ENCODE results near the gene AP3M1. TPM values are rescaled to one million over a fixed set of nuclear protein-coding genes. Genes with fewer than 3 reads are reported as not detected.
"Not testable (repeated sequence)": the region's sequence is repeated elsewhere in the genome, so short reads cannot be mapped to it uniquely, and the experiment has no call there.

The AP3M1 gene
- total RNA-seq, 1 experiment from 2014 or later, result 34.4 TPM

GRCh38 chr10:74188617-74189016, 38.0 kb upstream of the AP3M1 start:
- DNase-seq (ENCODE audit: low read depth, low spot score); ATAC-seq; H3K27me3 ChIP-seq (ENCODE audit: insufficient read depth, low read length); H3K4me3 ChIP-seq (replicated peaks in 1 of 2; ENCODE audit: low read depth in 1 of 2, low read length in 2 of 2); H4K20me1 ChIP-seq (ENCODE audit: insufficient read depth); RAD21 ChIA-PET (ENCODE audit: low non-redundant PET in 1 of 2, low total read pairs in 2 of 2, uncharacterized antibody in 2 of 2, unreplicated experiment in 2 of 2); H3K27ac ChIP-seq (ENCODE audit: low read depth, low read length); H3K36me3 ChIP-seq (ENCODE audit: control insufficient read depth in 1 of 2, insufficient read depth in 2 of 2, low read length in 2 of 2); H3K9ac ChIP-seq (ENCODE audit: low read length); H3K4me2 ChIP-seq (ENCODE audit: low read length); H3K9me2 ChIP-seq (ENCODE audit: insufficient read depth); intact Hi-C loops (cut with micrococcal nuclease); BruUV-seq (replicated peaks); H2AFZ ChIP-seq (ENCODE audit: low read depth, low read length, poor library complexity, severe bottlenecking); H3K9me3 ChIP-seq (ENCODE audit: control insufficient read depth in 1 of 2, insufficient read depth in 1 of 2, low read depth in 1 of 2, low read length in 2 of 2): not testable (repeated sequence)
- ChIA-PET CTCF (interaction anchor here (1.2 kb wide), 1 partner anchor 55 kb away, joined by 3 read pairs; no protein-coding TSS in a partner anchor), POLR2A (interaction anchor here (0.6 to 2.0 kb wide), 3 partner anchors 12 to 44 kb away, joined by 4 to 7 read pairs (median 4); no protein-coding TSS in a partner anchor)
- Histone ChIP-seq H3K4me1 (ENCODE audit: control insufficient read depth in 1 of 2, insufficient read depth in 2 of 2, low read length in 2 of 2) (peaks cover 27 to 33% of the 10 kb centered on the region in 2 experiments), H3K79me2 (ENCODE audit: insufficient read depth, low read length) (peaks cover 96% of the 10 kb centered on the region)

DNA sequence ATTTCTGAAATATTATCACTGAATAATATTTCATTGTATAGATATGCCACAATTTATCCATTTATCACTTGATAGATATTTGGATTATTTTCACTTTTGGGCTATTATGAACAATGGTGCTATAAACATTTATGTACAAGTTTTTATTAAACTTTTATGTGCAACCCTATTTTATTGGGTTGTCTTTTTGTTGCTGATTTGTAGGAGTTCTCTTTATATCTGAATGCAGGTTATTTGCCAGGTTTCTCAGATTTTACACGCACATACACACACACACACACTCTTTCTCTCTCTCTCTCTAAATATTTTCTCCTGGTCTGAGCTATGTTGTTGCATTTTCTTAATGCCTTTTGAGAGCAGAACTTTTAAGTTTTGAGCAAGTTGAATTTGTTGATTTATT, 36.6 kb upstream of the AP3M1 start:
- no peaks in the 10 kb centered on the region for H3K36me3 ChIP-seq (ENCODE audit: control insufficient read depth in 1 of 2, insufficient read depth in 2 of 2, low read length in 2 of 2)
- H3K9ac ChIP-seq (ENCODE audit: low read length), result no peak overlapping the region
- ChIA-PET POLR2A (interaction anchor here (1.2 to 2.0 kb wide), 2 partner anchors 9 to 11 kb away, joined by 4 to 7 read pairs; no protein-coding TSS in a partner anchor), RAD21 (ENCODE audit: low non-redundant PET in 1 of 2, low total read pairs in 2 of 2, uncharacterized antibody in 2 of 2, unreplicated experiment in 2 of 2) (no interaction called here), CTCF (no interaction called here)
- DNase-seq (ENCODE audit: low read depth, low spot score) (no peak), ATAC-seq (no peak)
- H4K20me1 ChIP-seq (ENCODE audit: insufficient read depth), result no peaks in the 10 kb centered on the region
- H3K4me3 ChIP-seq (replicated peaks in 1 of 2; ENCODE audit: low read depth in 1 of 2, low read length in 2 of 2), result no peak overlapping the region
- no peaks in the 10 kb centered on the region for H3K27me3 ChIP-seq (ENCODE audit: insufficient read depth, low read length)
- no peaks in the 10 kb centered on the region for H3K9me2 ChIP-seq (ENCODE audit: insufficient read depth)
- H3K4me1 ChIP-seq (ENCODE audit: control insufficient read depth in 1 of 2, insufficient read depth in 2 of 2, low read length in 2 of 2), result peaks cover 24 to 33% of the 10 kb centered on the region in 2 experiments
- no peak overlapping the region for H3K27ac ChIP-seq (ENCODE audit: low read depth, low read length)
- BruUV-seq (replicated peaks), result no TSS peak
- intact Hi-C loops (cut with micrococcal nuclease), result no loop called here
- H3K79me2 ChIP-seq (ENCODE audit: insufficient read depth, low read length), result peaks cover 96% of the 10 kb centered on the region
- H2AFZ ChIP-seq (ENCODE audit: low read depth, low read length, poor library complexity, severe bottlenecking), result no peak overlapping the region
- no peaks in the 10 kb centered on the region for H3K9me3 ChIP-seq (ENCODE audit: control insufficient read depth in 1 of 2, insufficient read depth in 1 of 2, low read depth in 1 of 2, low read length in 2 of 2)
- H3K4me2 ChIP-seq (ENCODE audit: low read length), result no peak overlapping the region
- TF ChIP-seq ZFX (IDR thresholded peaks at IDR 0.05), result no peak
- TF ChIP-seq, protein P1, sequence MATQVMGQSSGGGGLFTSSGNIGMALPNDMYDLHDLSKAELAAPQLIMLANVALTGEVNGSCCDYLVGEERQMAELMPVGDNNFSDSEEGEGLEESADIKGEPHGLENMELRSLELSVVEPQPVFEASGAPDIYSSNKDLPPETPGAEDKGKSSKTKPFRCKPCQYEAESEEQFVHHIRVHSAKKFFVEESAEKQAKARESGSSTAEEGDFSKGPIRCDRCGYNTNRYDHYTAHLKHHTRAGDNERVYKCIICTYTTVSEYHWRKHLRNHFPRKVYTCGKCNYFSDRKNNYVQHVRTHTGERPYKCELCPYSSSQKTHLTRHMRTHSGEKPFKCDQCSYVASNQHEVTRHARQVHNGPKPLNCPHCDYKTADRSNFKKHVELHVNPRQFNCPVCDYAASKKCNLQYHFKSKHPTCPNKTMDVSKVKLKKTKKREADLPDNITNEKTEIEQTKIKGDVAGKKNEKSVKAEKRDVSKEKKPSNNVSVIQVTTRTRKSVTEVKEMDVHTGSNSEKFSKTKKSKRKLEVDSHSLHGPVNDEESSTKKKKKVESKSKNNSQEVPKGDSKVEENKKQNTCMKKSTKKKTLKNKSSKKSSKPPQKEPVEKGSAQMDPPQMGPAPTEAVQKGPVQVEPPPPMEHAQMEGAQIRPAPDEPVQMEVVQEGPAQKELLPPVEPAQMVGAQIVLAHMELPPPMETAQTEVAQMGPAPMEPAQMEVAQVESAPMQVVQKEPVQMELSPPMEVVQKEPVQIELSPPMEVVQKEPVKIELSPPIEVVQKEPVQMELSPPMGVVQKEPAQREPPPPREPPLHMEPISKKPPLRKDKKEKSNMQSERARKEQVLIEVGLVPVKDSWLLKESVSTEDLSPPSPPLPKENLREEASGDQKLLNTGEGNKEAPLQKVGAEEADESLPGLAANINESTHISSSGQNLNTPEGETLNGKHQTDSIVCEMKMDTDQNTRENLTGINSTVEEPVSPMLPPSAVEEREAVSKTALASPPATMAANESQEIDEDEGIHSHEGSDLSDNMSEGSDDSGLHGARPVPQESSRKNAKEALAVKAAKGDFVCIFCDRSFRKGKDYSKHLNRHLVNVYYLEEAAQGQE (IDR thresholded peaks at IDR 0.05; ENCODE audit: low read depth), result no peak
- TF ChIP-seq ZBTB33 (IDR thresholded peaks at IDR 0.05; ENCODE audit: extremely low read depth, insufficient replicate concordance, low read length), result no peak
- TF ChIP-seq RAD21 (IDR thresholded peaks at IDR 0.05; ENCODE audit: low read depth), result no peak
- no peak for TF ChIP-seq ZNF274 (IDR thresholded peaks at IDR 0.05; ENCODE audit: low read depth, low read length)
- TF ChIP-seq CEBPB (IDR thresholded peaks at IDR 0.05; ENCODE audit: low read depth), result no peak
- TF ChIP-seq SRF (IDR thresholded peaks at IDR 0.05; ENCODE audit: low read depth), result no peak

Data from HCT116 (cell line).